WERI-Rb-1 (cell line): ENCODE data around the gene CTNNA3.

ENCODE experiments used
- DNase-seq: peaks from one replicate; pipeline ENCODE4 v3.0.0-alpha.2; 2020
- H3K27ac ChIP-seq: fragments of 250-450 bp; sonication (Bioruptor Pico); 2 replicates; pipeline ENCODE4 v1.5.1; 2020; ENCODE audit warnings: mild to moderate bottlenecking, moderate library complexity
- H3K27me3 ChIP-seq: fragments of 250-450 bp; sonication (Bioruptor Pico); 2 replicates; pipeline ENCODE4 v1.5.1; 2021; ENCODE audit warnings: mild to moderate bottlenecking, low read depth, moderate library complexity; ENCODE audit not compliant: insufficient read depth, severe bottlenecking
- H3K36me3 ChIP-seq: fragments of 250-450 bp; sonication (Bioruptor Pico); 2 replicates; pipeline ENCODE4 v1.5.1; 2020; ENCODE audit warnings: mild to moderate bottlenecking, moderate library complexity
- H3K4me3 ChIP-seq: 2 replicates; pipeline ENCODE4 v1.5.1; 2011; ENCODE audit warnings: low read depth, mild to moderate bottlenecking, control low read depth, low read length
- H3K9me3 ChIP-seq: fragments of 250-450 bp; sonication (Bioruptor Pico); 2 replicates; pipeline ENCODE4 v1.5.1; 2021; ENCODE audit warnings: mild to moderate bottlenecking, moderate library complexity; ENCODE audit not compliant: severe bottlenecking
- TF ChIP-seq, protein P1 (sequence below): IDR thresholded peaks from 2 replicates; pipeline ENCODE4 v1.5.1; 2011; ENCODE audit warnings: low read depth, mild to moderate bottlenecking, control low read depth, inconsistent platforms, low read length

CTNNA3 gene

DNA sequence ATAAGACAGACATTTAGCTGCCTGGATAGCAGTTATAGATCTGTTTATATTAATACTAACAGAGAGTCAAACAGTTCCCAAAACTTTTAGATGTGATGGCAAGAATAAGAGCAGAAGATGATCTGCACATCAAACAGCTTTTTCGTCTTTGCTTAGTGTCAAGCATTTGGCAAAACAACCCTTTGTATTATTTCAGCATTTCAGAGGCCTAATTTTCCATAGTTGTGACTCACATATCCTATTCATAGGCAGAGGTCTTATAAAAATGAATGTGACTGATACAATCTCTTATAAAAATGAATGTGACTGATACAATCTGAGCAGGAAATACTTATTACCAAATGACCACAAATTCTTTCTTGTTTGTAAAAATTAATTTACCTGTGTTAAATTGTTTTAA, 699.0 kb downstream of the CTNNA3 start:
- Histone ChIP-seq H3K4me3 (no peak overlapping the region), H3K36me3 (no peaks in the 10 kb centered on the region), H3K27me3 (no peaks in the 10 kb centered on the region), H3K27ac (no peak overlapping the region), H3K9me3 (no peaks in the 10 kb centered on the region)
- no peak for DNase-seq
- TF ChIP-seq, protein P1, sequence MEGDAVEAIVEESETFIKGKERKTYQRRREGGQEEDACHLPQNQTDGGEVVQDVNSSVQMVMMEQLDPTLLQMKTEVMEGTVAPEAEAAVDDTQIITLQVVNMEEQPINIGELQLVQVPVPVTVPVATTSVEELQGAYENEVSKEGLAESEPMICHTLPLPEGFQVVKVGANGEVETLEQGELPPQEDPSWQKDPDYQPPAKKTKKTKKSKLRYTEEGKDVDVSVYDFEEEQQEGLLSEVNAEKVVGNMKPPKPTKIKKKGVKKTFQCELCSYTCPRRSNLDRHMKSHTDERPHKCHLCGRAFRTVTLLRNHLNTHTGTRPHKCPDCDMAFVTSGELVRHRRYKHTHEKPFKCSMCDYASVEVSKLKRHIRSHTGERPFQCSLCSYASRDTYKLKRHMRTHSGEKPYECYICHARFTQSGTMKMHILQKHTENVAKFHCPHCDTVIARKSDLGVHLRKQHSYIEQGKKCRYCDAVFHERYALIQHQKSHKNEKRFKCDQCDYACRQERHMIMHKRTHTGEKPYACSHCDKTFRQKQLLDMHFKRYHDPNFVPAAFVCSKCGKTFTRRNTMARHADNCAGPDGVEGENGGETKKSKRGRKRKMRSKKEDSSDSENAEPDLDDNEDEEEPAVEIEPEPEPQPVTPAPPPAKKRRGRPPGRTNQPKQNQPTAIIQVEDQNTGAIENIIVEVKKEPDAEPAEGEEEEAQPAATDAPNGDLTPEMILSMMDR: no peak

DNA sequence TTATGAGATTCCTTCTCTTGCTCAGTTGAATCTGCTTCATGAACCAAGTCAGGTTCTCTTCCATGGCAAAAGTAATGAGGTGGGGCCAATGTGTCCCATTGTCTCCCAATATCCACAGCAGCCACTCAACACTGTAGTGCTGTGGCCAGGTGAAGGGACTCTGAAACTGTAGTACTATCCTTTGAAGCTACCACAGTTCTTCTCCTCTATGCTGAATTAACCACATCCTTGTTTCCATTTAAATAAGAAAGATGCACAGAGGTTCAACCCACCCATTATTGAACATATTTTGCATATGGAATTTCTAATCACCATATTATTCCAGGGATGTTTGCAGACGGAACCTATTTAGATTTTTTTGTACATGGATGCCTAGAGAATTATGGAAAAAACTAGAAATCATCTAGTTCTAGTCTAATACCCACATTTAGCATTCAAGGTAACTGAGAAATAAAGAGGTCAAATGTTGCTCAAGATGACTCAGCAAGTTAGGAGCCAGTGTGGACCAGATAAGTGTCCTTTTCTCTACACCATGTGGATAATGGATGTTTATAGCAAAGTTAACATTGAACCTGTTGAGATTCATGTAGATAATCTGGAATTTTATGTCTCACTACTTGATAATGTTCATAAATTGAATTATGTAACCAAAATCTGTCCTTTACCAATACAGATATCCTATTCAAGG, 705.7 kb downstream of the CTNNA3 start:
- TF ChIP-seq, protein P1: no peak
- Histone ChIP-seq H3K9me3 (no peaks in the 10 kb centered on the region), H3K36me3 (no peaks in the 10 kb centered on the region), H3K27ac (no peak overlapping the region), H3K27me3 (no peaks in the 10 kb centered on the region), H3K4me3 (no peak overlapping the region)
- no peak for DNase-seq

DNA sequence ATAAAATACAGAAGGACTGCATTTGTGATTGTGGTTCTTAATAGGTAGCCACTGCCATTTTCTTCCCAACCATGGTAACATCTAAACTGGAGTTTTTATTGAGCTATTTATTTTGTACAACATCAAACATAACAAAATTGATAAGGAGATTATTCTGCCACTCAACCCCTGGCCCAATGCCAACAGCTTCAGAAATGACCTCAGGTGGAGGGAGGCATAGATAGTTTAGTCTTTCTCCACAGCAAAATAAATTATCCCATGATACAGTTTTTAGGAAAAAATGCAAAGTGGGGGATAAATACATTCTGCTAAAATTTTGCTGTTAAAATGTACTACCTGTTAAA, 712.5 kb downstream of the CTNNA3 start:
- no peak for DNase-seq
- Histone ChIP-seq H3K27me3 (no peaks in the 10 kb centered on the region), H3K27ac (no peak overlapping the region), H3K9me3 (no peaks in the 10 kb centered on the region), H3K4me3 (no peak overlapping the region), H3K36me3 (no peaks in the 10 kb centered on the region)
- TF ChIP-seq, protein P1: no peak

DNA sequence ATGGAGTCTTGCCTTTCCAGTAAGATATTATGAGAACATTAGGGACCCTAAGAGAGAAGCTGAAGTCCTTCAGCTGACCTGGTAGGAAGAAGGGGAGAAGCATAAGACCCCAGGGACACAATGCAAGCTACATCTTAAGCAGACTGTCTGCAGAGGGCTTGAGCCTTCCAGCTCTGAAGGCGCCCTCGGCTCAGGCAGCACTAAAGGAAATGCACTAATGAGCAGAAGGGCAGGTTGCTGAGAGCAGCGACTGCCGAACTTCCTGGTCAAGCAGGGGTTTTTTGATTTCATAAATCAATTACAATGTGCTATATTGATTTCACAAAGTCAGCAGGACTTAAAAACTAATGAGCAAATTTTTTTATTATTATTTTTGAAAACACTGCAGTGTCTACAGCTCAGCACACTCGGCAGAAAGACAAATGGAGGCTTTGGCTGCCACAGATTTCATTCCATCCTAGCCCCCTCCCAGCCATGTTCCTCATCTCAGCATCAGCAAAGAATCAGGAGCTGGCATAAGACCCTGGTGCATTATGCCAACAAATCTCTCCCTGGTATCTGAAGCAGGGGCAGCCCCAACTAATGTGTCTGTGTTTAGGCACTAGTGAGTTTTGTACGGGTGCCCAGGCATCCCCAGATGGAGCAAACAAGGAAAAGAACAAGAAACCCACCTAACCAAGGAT, 713.1 kb downstream of the CTNNA3 start:
- Histone ChIP-seq H3K9me3 (no peaks in the 10 kb centered on the region), H3K27ac (no peak overlapping the region), H3K36me3 (no peaks in the 10 kb centered on the region), H3K4me3 (no peak overlapping the region), H3K27me3 (no peaks in the 10 kb centered on the region)
- TF ChIP-seq, protein P1: no peak
- DNase-seq: peak; percentile 10

DNA sequence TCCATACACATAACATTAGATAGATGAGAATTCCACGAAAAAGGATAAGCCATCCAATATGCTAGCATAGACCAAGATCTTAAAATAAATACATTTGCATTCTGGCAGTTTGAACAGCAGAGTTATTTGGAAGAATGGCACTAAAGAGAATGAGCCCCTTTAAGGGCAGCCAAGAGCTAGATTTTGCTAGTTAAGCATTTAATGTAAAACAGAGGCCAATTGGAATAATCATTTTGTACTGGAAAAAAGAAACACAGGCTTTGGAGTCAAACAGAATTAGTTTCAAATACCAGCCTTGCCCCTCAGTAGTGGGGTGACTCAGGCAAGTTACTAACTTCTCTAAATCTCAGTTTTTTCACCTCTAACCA, 714.0 kb downstream of the CTNNA3 start:
- Histone ChIP-seq H3K4me3 (no peak overlapping the region), H3K9me3 (no peaks in the 10 kb centered on the region)
- TF ChIP-seq, protein P1: no peak

More for the DNA sequence above, 714.0 kb downstream of the CTNNA3 start:
- H3K27me3 ChIP-seq: no peaks in the 10 kb centered on the region
- no peaks in the 10 kb centered on the region for H3K36me3 ChIP-seq
- no peak overlapping the region for H3K27ac ChIP-seq
- no peak for DNase-seq
